DOHH2 (cell line): ENCODE results near the gene TMEM107.
A peak's percentile ranks its signal among the peaks of the same experiment; 100 is the strongest.

ENCODE experiments used
- EZH2phosphoT487 ChIP-seq: fragments of 200-600 bp; sonication (generic); IDR thresholded peaks from 2 replicates; pipeline ENCODE4 v1.6.1; 2017; ENCODE audit warnings: borderline replicate concordance, mild to moderate bottlenecking, antibody characterized with exemption, low read length, moderate library complexity, mixed read lengths
- TF ChIP-seq, protein P1 (sequence below): fragments of 200-600 bp; sonication (generic); IDR thresholded peaks from one replicate; pipeline ENCODE4 v1.5.1; 2014; ENCODE audit warnings: antibody characterized with exemption, mild to moderate bottlenecking, low read depth, low read length; ENCODE audit not compliant: poor library complexity, severe bottlenecking

DNA sequence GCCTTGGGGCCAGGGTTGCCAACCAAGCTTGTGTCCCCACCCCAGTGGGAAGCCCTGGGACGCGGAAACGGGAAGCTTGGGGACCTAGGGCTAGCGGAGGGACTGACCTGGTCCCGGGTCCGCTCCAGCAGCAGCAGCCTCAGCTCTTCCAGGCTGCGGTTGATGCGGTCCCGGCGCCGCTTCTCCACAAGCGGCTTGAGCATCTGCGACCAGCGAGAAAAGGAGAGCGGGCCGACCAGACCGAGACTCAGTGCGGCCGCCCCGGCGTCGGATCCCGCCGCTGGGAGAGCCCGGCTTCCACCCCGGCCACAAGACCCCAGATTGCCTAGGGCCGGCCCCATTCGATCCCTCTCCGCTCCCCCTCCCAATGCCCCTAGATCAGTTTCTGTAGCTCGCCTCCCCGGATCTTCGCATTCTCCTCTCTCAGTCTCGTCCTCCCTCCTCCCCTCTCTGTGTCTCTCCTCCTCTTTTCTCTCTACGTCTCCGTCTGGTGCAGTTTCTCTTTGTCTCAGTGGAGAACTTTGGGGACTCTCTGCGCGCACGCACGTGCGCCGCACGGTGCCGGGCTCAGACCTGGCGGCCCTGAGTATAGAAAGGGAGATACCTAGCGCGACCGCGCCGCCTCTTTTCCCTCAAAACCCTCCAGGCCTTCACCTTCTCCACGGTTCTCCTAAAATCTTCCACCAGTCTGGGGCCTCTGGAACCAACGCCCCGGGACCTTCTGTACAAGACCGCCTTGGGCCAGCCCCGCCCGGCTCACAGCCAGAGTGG lies 53.1 kb downstream of the TMEM107 start:
- TF ChIP-seq, protein P1, sequence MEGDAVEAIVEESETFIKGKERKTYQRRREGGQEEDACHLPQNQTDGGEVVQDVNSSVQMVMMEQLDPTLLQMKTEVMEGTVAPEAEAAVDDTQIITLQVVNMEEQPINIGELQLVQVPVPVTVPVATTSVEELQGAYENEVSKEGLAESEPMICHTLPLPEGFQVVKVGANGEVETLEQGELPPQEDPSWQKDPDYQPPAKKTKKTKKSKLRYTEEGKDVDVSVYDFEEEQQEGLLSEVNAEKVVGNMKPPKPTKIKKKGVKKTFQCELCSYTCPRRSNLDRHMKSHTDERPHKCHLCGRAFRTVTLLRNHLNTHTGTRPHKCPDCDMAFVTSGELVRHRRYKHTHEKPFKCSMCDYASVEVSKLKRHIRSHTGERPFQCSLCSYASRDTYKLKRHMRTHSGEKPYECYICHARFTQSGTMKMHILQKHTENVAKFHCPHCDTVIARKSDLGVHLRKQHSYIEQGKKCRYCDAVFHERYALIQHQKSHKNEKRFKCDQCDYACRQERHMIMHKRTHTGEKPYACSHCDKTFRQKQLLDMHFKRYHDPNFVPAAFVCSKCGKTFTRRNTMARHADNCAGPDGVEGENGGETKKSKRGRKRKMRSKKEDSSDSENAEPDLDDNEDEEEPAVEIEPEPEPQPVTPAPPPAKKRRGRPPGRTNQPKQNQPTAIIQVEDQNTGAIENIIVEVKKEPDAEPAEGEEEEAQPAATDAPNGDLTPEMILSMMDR = no peak
- TF ChIP-seq EZH2phosphoT487 = peak; percentile 72
